SK-N-MC (cell line): ENCODE measurements around the gene RSPH6A.

Experiments
- DNase-seq: peaks from one replicate; pipeline ENCODE4 v3.0.0-alpha.2; 2011; ENCODE audit warnings: low read depth, low spot score
- H3K27ac ChIP-seq: fragments of 200-600 bp; sonication (generic); 2 replicates; pipeline ENCODE4 v1.5.1; 2016; ENCODE audit warnings: mixed run types
- H3K36me3 ChIP-seq: fragments of 200-600 bp; sonication (generic); 2 replicates; pipeline ENCODE4 v1.6.1; 2017; ENCODE audit warnings: antibody characterized with exemption, low read length, mixed read lengths; ENCODE audit not compliant: insufficient read depth
- H3K4me3 ChIP-seq: fragments of 200-600 bp; sonication (generic); 2 replicates; pipeline ENCODE4 v1.5.1; 2016
- H3K9ac ChIP-seq: fragments of 200-600 bp; sonication (generic); 2 replicates; pipeline ENCODE4 v1.8.0; 2017; ENCODE audit warnings: mixed run types, mixed read lengths; ENCODE audit not compliant: insufficient read length
- H3K9me3 ChIP-seq: fragments of 200-600 bp; sonication (generic); 2 replicates; pipeline ENCODE4 v1.6.1; 2017; ENCODE audit warnings: low read depth, mild to moderate bottlenecking, antibody characterized with exemption, low read length, moderate library complexity, mixed read lengths
- EZH2 ChIP-seq: fragments of 200-600 bp; sonication (generic); IDR thresholded peaks from one replicate; pipeline ENCODE4 v1.6.1; 2017; ENCODE audit warnings: antibody characterized with exemption
- FOXP2 ChIP-seq: optimal IDR thresholded peaks from 2 replicates; pipeline ENCODE3; 2011; ENCODE audit warnings: mild to moderate bottlenecking, moderate library complexity; ENCODE audit not compliant: insufficient read depth; ENCODE audit errors: extremely low read length, control extremely low read depth
- POLR2AphosphoS5 ChIP-seq: IDR thresholded peaks from 2 replicates; pipeline ENCODE4 v1.6.1; 2012; ENCODE audit warnings: mild to moderate bottlenecking, low read depth, low read length, borderline replicate concordance

Gene RSPH6A

GRCh38 chr19:45790942-45791341 lies 24.2 kb downstream of the RSPH6A start:
- Histone ChIP-seq H3K27ac (no peak overlapping the region), H3K9me3 (no peaks in the 10 kb centered on the region), H3K9ac (no peak overlapping the region), H3K36me3 (peaks cover 32% of the 10 kb centered on the region), H3K4me3 (peak overlapping the region; percentile 90; the same call in 1 of the 2 replicates)
- DNase-seq = no peak
- no peak for TF ChIP-seq FOXP2

GRCh38 chr19:45789035-45789786 lies 25.9 kb downstream of the RSPH6A start:
- Histone ChIP-seq H3K36me3 (peaks cover 32% of the 10 kb centered on the region), H3K9me3 (no peaks in the 10 kb centered on the region), H3K4me3 (no peak overlapping the region), H3K27ac (no peak overlapping the region), H3K9ac (no peak overlapping the region)
- TF ChIP-seq EZH2 = no peak
- no peak for TF ChIP-seq POLR2AphosphoS5
- TF ChIP-seq FOXP2 = no peak
- no peak for DNase-seq

- Histone ChIP-seq H3K4me3 (no peak overlapping the region), H3K27ac (no peak overlapping the region), H3K36me3 (peaks cover 32% of the 10 kb centered on the region), H3K9ac (no peak overlapping the region), H3K9me3 (no peaks in the 10 kb centered on the region)
- TF ChIP-seq EZH2 (no peak), FOXP2 (no peak), POLR2AphosphoS5 (no peak)
- no peak for DNase-seq
Observed at GRCh38 chr19:45786533-45786894, 28.6 kb downstream of the RSPH6A start.

- Histone ChIP-seq H3K27ac (no peak overlapping the region), H3K36me3 (peaks cover 32% of the 10 kb centered on the region), H3K9me3 (no peaks in the 10 kb centered on the region), H3K9ac (no peak overlapping the region), H3K4me3 (no peak overlapping the region)
- TF ChIP-seq EZH2 (no peak), FOXP2 (no peak), POLR2AphosphoS5 (no peak)
- DNase-seq = no peak
Observed at GRCh38 chr19:45785781-45786532, 29.2 kb downstream of the RSPH6A start.

GRCh38 chr19:45785097-45785496 lies 30.0 kb downstream of the RSPH6A start:
- DNase-seq = no peak
- Histone ChIP-seq H3K9ac (no peak overlapping the region), H3K27ac (no peak overlapping the region), H3K9me3 (no peaks in the 10 kb centered on the region), H3K36me3 (peaks cover 27% of the 10 kb centered on the region), H3K4me3 (no peak overlapping the region)
- TF ChIP-seq EZH2 (no peak), POLR2AphosphoS5 (no peak), FOXP2 (no peak)

GRCh38 chr19:45784096-45784495 lies 31.0 kb downstream of the RSPH6A start:
- DNase-seq = no peak
- no peak overlapping the region for H3K4me3 ChIP-seq
- H3K9me3 ChIP-seq = no peaks in the 10 kb centered on the region
- no peak for TF ChIP-seq POLR2AphosphoS5
- TF ChIP-seq EZH2 = no peak
- TF ChIP-seq FOXP2 = no peak
- H3K9ac ChIP-seq = no peak overlapping the region
- no peak overlapping the region for H3K27ac ChIP-seq
- H3K36me3 ChIP-seq = peaks cover 21% of the 10 kb centered on the region

GRCh38 chr19:45782820-45783785 lies 32.0 kb downstream of the RSPH6A start:
- TF ChIP-seq EZH2 = no peak
- TF ChIP-seq FOXP2 = no peak
- TF ChIP-seq POLR2AphosphoS5 = no peak; the same call in none of the 2 replicates
- no peak overlapping the region for H3K27ac ChIP-seq
- no peaks in the 10 kb centered on the region for H3K9me3 ChIP-seq
- peaks cover 11% of the 10 kb centered on the region; the same call in 1 of the 2 replicates for H3K36me3 ChIP-seq
- no peak overlapping the region for H3K9ac ChIP-seq
- no peak overlapping the region for H3K4me3 ChIP-seq
- no peak for DNase-seq

- H3K4me3 ChIP-seq = no peak within 1 kb of the TSS
- H3K9me3 ChIP-seq = no peaks in the 10 kb centered on the region
- H3K27ac ChIP-seq = no peak within 1 kb of the TSS
- no peak for DNase-seq
- H3K9ac ChIP-seq = no peak within 1 kb of the TSS
- H3K36me3 ChIP-seq = peaks cover 9% of the 10 kb centered on the region; the same call in 1 of the 2 replicates
- TF ChIP-seq EZH2 (no peak), POLR2AphosphoS5 (no peak), FOXP2 (no peak)
Observed at GRCh38 chr19:45782162-45782691, 32.9 kb downstream of the RSPH6A start, which contains the start of gene DMPK. Gene DMPK, minus strand, starts transcription at chr19:45782490. Its CDS starts 138 bp downstream, at chr19:45782352.
